Measurements from ENCODE around the gene ZBTB38. TPM values are rescaled to one million over a fixed set of nuclear protein-coding genes. Genes with fewer than 3 reads are reported as not detected.

The ZBTB38 gene
- total RNA-seq, 1 experiment from 2014 or later = 6.7 TPM

DNA sequence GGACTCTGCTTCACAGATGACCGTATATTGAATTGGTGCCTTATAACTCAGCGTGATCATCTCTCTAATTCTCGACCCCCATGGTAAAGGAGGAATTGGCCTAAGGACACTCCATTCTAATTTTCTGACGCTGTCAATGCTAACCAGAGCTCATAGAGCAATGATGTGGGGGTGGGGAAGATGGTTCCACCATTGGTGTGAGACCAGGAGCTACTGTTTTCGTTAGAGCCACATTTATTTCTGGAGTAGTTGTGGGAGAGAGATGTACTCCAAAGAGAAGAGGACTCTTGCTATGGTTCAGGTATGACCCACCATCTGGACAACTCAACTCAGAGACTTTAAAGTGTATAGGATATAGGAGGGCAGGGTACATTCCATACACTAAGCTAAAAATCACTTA lies 16.3 kb downstream of the ZBTB38 start:
- Histone ChIP-seq H3K27me3 (ENCODE audit: control insufficient read depth, insufficient read depth, low read length) (no peaks in the 10 kb centered on the region), H3K4me3 (ENCODE audit: insufficient read depth, low read depth, low read length) (no peak overlapping the region), H3K36me3 (replicated peaks; ENCODE audit: control insufficient read depth, insufficient read depth, low read length) (no peaks in the 10 kb centered on the region)
- no peak for DNase-seq

DNA sequence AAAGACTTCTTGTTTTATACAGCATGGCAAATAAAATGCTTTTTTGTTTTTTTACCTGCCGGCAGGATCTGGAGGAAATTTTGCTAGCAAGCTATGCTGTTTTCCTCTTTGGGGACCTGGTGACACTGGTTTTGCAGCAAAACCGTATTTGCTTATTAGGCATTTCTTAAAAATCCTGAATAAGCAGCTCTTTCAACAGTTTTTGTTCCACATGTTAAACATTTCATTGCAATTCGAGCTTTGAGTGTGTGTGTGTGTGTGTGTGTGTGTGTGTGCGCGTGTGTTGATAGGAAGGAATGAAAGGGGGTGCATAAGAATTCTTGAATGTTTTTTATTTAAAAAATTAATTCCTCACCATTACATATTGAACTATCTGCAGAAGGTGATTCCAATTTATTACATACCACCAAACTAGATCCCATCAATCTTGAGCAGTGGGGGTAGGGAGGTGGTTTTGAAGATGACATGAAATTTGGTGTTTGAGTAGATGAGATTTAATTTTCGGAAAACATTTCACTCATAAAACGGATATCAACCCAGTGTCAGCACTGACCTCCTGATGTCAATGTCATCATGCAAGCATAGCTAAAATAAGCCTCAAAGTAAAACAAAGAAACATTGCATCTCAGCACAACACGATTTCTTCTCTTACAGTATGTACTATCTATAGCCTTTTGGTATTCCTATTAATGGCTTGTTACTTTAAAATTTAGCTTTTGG lies 17.3 kb downstream of the ZBTB38 start:
- Histone ChIP-seq H3K36me3 (replicated peaks; ENCODE audit: control insufficient read depth, insufficient read depth, low read length) (no peaks in the 10 kb centered on the region), H3K27me3 (ENCODE audit: control insufficient read depth, insufficient read depth, low read length) (no peaks in the 10 kb centered on the region), H3K4me3 (ENCODE audit: insufficient read depth, low read depth, low read length) (no peak overlapping the region)
- DNase-seq = no peak

DNA sequence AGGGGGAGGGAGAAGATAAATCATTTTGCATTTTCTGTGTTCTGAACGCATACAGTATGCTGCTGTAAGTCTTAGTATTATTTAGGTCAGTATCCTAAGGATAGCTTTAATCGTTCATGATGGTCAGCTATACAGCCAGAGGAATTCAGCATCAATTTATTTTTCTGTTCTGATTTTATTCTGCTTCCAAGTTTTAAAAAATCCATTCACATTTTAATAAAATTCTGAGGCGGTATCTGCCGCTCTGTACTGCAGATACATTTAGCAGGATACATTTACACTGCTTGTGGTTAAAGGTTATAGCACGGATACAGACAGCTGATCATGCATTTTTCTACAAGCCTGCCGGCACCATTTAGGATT lies 17.8 kb downstream of the ZBTB38 start:
- Histone ChIP-seq H3K4me3 (ENCODE audit: insufficient read depth, low read depth, low read length) (no peak overlapping the region), H3K27me3 (ENCODE audit: control insufficient read depth, insufficient read depth, low read length) (no peaks in the 10 kb centered on the region), H3K36me3 (replicated peaks; ENCODE audit: control insufficient read depth, insufficient read depth, low read length) (no peaks in the 10 kb centered on the region)

GRCh38 chr3:141386611-141387111 lies 18.4 kb downstream of the ZBTB38 start:
- Histone ChIP-seq H3K27me3 (ENCODE audit: control insufficient read depth, insufficient read depth, low read length) (no peaks in the 10 kb centered on the region), H3K4me3 (ENCODE audit: insufficient read depth, low read depth, low read length) (no peak overlapping the region), H3K36me3 (replicated peaks; ENCODE audit: control insufficient read depth, insufficient read depth, low read length) (no peaks in the 10 kb centered on the region)
- DNase-seq = no peak

More for the DNA sequence above, 17.8 kb downstream of the ZBTB38 start:
- DNase-seq = no peak

DNA sequence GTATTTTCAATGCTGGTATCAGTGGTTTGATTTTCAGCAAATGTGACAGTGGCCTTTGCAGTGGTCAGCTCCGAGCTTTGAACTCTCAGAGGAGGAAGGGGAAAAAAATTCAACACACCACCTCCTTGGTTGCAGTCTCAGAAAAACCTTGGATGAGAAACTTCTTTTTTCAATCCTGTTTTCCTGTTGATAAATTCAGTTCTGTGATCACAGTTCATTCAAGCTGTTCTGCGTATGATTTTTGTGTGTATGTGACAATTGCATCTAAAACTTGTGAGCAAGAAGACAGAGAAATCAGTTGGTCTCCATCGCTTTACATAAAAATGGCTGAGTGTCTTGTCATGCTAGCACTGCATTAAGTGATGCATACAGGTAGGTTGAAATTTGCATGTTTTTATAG lies 19.2 kb downstream of the ZBTB38 start:
- H3K27me3 ChIP-seq (ENCODE audit: control insufficient read depth, insufficient read depth, low read length) = no peaks in the 10 kb centered on the region
- H3K4me3 ChIP-seq (ENCODE audit: insufficient read depth, low read depth, low read length) = no peak overlapping the region
- H3K36me3 ChIP-seq (replicated peaks; ENCODE audit: control insufficient read depth, insufficient read depth, low read length) = no peaks in the 10 kb centered on the region
- DNase-seq = no peak

- no peaks in the 10 kb centered on the region for H3K27me3 ChIP-seq (ENCODE audit: control insufficient read depth, insufficient read depth, low read length)
- H3K4me3 ChIP-seq (ENCODE audit: insufficient read depth, low read depth, low read length) = no peak overlapping the region
- no peak for DNase-seq
- no peaks in the 10 kb centered on the region for H3K36me3 ChIP-seq (replicated peaks; ENCODE audit: control insufficient read depth, insufficient read depth, low read length)
These were observed 20.1 kb downstream of the ZBTB38 start for GRCh38 chr3:141388395-141388794.

- no peak for DNase-seq
- no peaks in the 10 kb centered on the region for H3K27me3 ChIP-seq (ENCODE audit: control insufficient read depth, insufficient read depth, low read length)
- H3K4me3 ChIP-seq (ENCODE audit: insufficient read depth, low read depth, low read length) = no peak overlapping the region
- no peaks in the 10 kb centered on the region for H3K36me3 ChIP-seq (replicated peaks; ENCODE audit: control insufficient read depth, insufficient read depth, low read length)
These were observed 20.7 kb downstream of the ZBTB38 start for GRCh38 chr3:141388823-141389621.

DNA sequence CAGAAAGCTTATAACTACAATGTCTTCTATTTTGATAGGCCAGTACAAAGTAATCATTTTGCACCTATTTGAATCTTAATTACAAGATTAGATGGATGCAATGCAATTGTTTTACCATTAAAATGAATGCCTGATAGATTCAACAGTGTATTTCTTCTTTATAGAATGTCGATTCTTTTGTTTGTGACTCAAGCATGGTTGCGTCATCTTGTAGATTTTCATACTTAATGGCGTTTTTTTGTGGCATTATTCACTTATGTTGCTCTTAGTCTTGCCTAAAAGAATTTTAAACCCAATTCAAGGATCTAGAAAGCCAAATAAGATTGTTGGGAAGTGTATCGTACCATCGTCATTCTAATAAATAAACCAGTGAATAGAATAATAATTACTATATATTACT lies 21.4 kb downstream of the ZBTB38 start:
- DNase-seq = no peak
- no peak overlapping the region for H3K4me3 ChIP-seq (ENCODE audit: insufficient read depth, low read depth, low read length)
- no peaks in the 10 kb centered on the region for H3K36me3 ChIP-seq (replicated peaks; ENCODE audit: control insufficient read depth, insufficient read depth, low read length)
- H3K27me3 ChIP-seq (ENCODE audit: control insufficient read depth, insufficient read depth, low read length) = no peaks in the 10 kb centered on the region

DNA sequence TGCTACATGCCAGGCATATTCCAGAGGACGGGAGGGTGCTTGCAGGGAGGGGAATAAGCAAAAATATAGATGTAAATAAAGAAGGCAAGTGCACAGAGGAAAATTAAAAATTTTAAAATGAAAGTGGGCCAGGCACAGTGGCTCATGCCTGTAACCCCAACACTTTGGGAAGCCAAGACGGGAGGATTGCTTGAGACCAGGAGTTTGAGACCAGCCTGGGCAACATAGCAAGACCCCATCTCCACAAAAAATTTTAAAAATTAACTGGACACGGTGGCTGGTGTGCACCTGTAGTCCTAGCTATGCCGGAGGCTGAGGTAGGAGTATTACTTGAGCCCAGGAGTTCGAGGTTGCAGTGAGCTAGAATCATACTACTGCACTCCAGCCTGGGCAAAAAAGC lies 22.4 kb downstream of the ZBTB38 start:
- no peaks in the 10 kb centered on the region for H3K27me3 ChIP-seq (ENCODE audit: control insufficient read depth, insufficient read depth, low read length)
- DNase-seq = no peak
- H3K36me3 ChIP-seq (replicated peaks; ENCODE audit: control insufficient read depth, insufficient read depth, low read length) = no peaks in the 10 kb centered on the region
- H3K4me3 ChIP-seq (ENCODE audit: insufficient read depth, low read depth, low read length) = no peak overlapping the region

- Histone ChIP-seq H3K4me3 (ENCODE audit: insufficient read depth, low read depth, low read length) (no peak overlapping the region), H3K27me3 (ENCODE audit: control insufficient read depth, insufficient read depth, low read length) (no peaks in the 10 kb centered on the region), H3K36me3 (replicated peaks; ENCODE audit: control insufficient read depth, insufficient read depth, low read length) (no peaks in the 10 kb centered on the region)
- DNase-seq = no peak
These were observed 23.1 kb downstream of the ZBTB38 start for GRCh38 chr3:141391298-141391990.

DNA sequence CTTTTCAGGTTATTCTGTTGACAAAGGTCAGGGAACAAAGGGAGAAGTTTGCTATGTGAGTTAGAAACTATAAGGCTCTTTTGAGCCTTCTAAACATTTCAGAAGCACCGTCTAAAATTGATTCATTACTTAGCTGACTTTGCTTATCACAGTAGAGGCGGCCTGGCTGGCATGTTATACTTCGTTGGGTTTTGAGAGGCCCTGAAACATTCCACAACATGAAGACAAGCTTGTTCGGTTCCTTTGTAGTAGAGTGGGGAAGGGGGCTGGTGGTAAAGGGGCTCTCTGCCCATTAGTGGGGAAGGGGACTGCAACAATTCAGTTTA lies 23.6 kb downstream of the ZBTB38 start:
- Histone ChIP-seq H3K27me3 (ENCODE audit: control insufficient read depth, insufficient read depth, low read length) (no peaks in the 10 kb centered on the region), H3K36me3 (replicated peaks; ENCODE audit: control insufficient read depth, insufficient read depth, low read length) (no peaks in the 10 kb centered on the region), H3K4me3 (ENCODE audit: insufficient read depth, low read depth, low read length) (no peak overlapping the region)
- no peak for DNase-seq

DNA sequence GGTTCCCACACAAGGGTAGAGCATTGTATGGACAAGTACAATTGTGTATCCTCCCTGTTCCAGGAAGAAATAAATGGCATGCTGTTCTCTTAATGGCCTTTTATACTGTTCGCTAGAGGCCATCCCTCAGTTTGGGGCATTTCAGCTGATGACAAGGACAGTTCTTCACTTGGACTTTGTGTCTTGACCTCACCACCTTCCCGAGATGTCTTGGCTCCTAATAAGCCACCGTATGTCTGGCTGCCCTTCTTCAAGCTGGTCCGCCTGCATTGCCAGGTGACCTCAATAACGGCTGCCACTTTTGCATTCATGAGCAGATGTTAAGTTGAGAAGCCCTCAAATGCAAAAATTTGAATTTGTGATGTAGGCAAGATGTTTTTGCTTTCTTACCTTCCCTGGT lies 24.1 kb downstream of the ZBTB38 start:
- Histone ChIP-seq H3K36me3 (replicated peaks; ENCODE audit: control insufficient read depth, insufficient read depth, low read length) (no peaks in the 10 kb centered on the region), H3K27me3 (ENCODE audit: control insufficient read depth, insufficient read depth, low read length) (no peaks in the 10 kb centered on the region), H3K4me3 (ENCODE audit: insufficient read depth, low read depth, low read length) (no peak overlapping the region)
- no peak for DNase-seq

GRCh38 chr3:141392897-141393734 lies 24.8 kb downstream of the ZBTB38 start:
- Histone ChIP-seq H3K4me3 (ENCODE audit: insufficient read depth, low read depth, low read length) (no peak overlapping the region), H3K27me3 (ENCODE audit: control insufficient read depth, insufficient read depth, low read length) (no peaks in the 10 kb centered on the region), H3K36me3 (replicated peaks; ENCODE audit: control insufficient read depth, insufficient read depth, low read length) (no peaks in the 10 kb centered on the region)
- DNase-seq = no peak

DNA sequence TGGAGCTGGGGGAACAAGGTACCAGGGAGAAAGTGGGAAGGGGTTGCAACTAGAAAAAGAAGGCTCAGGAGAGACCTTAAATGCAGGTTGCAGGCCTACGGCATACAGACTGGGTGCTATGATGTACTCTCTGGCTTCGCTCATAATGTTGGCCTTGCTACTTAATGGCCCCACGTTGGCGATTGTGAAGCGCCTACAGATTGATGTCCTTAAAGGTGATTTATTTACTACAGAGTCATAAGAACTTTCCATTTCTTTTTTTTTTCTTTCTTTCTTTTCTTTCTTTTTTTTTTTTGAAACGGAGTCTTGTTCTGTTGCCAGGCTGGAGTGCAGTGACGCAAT lies 25.4 kb downstream of the ZBTB38 start:
- Histone ChIP-seq H3K4me3 (ENCODE audit: insufficient read depth, low read depth, low read length) (no peak overlapping the region), H3K36me3 (replicated peaks; ENCODE audit: control insufficient read depth, insufficient read depth, low read length) (no peaks in the 10 kb centered on the region), H3K27me3 (ENCODE audit: control insufficient read depth, insufficient read depth, low read length) (no peaks in the 10 kb centered on the region)
- no peak for DNase-seq
